Suppressor macrophage treated with lipopolysaccharide for 4 hours (primary cell): ENCODE data around the gene RASSF8.
"Not testable (repeated sequence)": the region's sequence is repeated elsewhere in the genome, so short reads cannot be mapped to it uniquely, and the experiment has no call there.

ENCODE experiments used
- DNase-seq: peaks from one replicate; pipeline ENCODE4 v3.0.0-alpha.2; 2020

RASSF8 gene

DNA sequence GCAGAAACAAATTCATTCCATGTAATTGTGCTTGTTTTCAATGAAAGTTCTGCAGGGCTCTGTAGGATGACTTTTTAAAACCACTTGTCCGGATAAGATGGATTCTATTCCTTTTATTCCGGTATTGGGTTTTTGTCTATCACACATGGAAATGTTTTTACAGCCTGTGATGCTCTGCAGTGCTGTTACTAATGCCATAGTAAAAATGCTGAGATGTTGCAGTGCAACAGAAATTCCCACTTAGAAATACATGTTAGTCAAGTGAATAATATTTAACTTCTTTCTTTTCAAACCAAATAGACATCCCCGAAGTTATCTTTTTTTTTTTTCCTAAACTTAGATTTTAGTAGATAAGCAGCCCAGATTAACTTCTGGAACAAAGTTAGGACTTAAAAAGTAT is 71.9 kb downstream of the RASSF8 start:
- DNase-seq, result no peak

DNA sequence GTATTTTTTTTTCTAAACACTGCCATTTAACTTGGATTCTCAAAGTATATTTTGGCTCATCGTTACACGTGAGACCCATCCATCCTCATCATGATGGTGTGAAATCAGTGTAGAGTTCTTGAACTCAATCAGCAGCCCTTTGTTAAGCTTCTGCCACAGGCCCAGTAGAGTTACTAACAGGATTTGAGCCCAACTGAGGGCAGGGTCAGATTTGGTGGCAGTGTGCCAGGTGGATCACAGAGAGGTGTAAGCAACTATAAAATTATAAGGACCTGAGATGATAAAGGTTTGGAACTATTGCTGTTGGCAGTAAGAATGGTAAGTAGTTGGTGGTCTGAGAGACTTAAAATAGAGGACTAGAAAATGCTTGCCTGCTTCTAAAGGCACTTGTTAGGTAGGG is 72.8 kb downstream of the RASSF8 start:
- no peak for DNase-seq

DNA sequence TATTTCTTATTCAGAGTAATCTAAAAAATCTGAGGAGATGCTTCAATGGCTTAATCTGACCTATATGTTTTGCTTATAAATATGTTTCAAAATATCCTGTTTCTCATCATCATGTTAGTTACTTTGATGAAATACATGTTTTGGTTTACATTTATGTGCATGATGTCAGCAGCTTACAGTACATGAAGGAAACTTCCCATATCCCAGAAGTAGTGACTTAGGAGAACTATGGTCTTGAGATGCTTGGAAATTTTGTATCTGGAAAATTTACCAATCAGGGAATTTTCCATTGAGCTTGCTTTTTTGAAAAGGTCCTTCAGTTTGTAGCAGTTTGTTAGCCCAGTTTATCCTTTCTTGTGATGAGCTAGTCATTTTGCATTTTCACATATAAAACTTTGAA is 73.3 kb downstream of the RASSF8 start:
- peak; percentile 49 for DNase-seq

DNA sequence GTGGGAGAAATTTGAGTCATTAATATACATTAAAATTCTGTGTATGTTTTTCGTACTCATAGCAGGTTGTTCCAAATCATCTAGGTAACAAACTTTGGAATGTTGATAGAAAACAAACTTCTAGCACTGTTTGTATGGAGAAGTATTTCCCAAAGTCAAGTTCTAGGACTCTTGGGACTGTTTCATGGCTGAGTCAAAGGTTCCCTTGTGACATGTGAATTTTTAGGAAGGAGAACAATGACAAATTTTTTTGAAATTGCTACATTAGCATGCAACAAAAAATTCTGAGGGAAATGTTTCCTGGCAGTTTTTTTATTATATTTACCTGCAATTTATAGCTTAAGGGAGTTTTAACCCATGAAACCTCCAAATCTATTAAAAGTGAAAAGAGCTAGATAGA is 73.8 kb downstream of the RASSF8 start:
- peak; percentile 48 for DNase-seq

DNA sequence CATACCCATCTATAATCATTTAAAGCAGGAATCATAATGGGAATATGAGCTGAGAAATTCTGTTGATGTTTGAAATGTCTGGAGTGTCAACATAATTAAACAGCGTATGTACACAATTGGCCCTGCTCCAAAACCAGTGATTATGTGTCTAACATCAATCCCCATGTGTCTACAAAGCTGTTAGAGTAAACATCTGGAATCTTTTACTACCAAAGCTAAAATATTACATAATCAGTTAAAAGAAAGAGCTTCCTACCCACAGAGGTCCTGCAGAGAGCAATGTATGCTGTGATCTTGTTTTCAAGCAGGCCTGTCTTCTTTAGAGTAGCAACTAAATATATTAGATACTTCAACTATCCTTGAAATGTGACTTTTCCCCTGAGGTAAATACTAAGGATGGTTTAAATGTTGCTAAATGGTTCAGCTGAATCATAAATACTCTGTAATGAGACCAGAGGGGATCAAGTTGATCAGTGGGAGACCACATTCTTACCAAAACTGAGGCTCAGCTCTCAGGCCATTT is 74.3 kb downstream of the RASSF8 start:
- no peak for DNase-seq

DNA sequence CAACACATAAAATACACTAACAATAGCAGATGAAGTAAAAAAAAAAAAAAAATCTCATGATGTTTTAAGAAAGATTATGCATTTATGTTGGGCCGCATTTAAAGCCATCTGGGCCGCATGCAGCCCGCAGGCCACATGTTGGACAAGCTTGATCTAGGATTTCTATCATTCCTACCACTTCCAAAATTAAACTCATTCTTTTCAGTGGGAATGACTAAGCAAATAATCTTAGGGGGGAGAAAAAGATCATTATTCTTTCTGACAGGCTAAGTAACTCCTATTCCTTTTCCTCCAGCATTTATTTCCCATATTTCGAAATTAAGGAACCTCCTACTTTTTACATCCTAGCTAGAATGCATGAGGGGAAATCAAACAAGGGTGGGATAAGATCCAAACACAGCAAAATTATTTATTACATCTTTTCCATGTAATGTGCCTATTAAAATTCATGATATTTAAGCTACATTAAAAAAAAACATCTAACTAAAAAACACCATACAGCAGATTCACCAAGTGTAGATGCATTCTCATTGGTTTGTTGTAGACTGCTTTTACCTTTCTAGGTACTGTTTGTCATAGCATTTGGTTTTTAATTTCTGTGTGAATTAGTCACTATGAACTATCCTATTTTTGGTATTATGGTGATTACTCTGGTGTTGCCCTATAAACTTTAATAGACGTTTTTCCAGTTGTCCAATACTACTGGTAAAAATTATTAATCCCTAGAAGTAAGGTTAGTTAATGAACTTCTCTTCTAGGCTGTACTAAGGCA is 76.1 kb downstream of the RASSF8 start:
- no peak for DNase-seq

DNA sequence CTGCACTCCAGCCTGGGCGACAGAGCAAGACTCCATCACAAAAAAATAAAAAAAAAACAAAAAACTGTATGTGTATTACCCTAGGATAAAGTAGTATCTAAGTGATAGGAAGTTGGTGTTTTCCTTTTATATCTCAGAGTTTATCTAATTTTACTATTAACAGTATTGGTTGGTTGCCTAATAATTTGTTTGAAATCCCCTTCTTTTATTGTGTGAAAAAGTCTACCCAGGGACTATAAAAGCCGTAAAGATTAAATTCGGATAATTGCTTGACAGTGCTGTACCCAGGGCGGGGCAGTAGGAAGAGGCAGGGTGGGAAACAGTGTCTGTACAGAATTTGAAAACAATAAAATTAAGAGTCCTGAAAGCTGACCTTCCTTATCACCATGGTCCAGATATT is 78.4 kb downstream of the RASSF8 start:
- no peak for DNase-seq

DNA sequence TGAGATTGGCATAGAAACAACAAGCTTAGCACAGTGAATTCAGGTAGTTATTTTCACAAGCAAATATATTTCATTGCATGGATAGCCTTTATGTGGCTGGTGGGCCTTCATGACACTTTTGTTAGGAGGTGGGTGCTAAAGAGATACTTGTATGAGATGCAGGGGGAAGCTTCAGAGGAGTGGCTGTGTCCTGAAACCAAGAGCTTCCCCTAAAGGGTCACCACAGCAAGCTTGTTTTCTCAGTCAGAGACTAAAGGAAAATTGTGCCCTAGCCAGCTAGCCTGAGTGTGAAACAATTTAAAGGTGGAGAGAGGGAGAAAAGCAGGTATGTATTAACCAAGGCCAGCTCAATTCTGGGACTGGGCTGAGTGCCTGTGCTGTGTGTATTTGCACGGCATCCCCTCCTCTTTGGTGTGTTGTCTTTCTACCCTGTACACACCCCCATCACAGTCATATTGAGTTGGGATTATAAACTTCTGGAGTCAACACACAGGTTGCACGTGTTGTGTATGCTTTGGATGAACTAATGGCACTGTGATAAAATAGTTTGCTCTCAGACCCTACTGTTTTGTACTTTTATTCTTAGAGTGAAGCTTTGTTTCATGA is 79.2 kb downstream of the RASSF8 start:
- no peak for DNase-seq

DNA sequence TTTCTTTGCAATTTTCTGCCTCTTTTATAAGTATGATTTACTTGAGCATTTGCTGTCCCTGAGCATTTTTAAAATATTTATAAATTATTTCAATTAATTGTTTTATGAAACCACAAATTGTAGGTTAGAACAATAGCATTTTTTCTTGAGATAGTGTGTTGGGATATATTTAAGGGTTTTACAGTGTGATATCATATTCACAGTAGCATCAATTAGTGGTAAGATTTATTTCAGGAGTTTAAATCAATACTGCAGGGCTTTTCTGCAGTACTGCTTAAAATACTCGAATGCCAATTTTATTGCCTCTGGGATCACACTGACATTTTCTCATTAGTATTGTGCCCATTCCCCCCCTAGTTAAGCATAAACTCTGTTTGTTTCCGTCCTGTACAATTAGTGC is 84.2 kb downstream of the RASSF8 start:
- DNase-seq, result no peak

DNA sequence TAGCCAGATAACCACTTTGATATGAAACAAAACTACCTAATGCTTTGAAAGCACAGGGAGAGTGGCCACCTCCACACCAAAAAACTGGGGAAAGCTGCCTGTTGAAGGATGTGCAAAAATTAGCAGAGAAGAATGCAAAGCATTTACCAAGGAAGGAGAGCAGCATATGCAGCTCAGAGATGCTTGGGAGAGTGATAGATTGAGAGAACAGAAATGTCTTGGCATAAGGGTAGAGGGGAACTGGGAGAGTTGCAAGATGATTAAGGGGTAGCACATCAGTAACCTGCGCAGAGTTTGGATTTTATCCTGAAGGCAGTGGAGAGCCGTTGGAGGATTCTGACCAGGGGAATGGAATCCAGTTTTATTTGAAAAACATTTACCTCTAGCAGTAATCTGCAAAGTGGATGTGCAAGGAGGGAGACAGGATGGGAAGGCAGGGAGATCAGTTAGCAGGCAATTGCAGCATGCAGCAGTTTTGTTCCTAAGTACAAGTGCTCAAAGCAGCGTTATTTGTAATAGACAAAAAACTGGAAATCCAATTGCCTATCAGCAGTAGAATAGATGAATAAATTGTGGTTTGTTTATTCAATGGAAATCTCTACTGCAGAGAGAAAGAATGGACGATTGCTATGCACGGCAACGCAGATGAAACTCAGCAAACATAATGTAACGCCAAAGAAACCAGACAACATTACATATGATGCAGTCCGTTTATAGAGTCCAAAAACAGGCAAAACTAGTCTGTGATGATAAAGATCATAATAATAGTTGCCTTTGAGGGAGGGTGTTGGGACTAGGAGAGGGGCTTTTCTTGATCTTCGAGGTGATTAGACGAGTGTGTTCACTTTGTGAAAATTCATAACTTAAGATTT is 84.9 kb downstream of the RASSF8 start:
- no peak for DNase-seq

DNA sequence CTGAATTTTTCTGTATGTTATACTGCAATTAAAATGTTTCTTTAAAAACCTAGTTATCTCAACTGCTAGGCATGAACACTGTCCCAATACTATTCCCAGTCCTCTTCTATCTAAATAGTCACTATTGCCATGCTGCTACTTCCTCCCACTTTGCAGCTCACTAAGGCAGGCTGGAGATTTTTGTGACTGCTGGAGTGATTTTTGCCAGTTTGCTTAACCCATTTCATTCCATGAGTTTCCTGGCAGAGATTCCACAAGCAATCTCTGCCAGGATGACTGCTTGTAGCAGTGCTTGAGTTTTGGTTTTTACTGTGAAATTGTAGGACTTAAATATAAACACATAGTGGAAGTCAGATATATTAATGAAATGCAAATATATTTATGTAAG is 85.5 kb downstream of the RASSF8 start:
- no peak for DNase-seq

DNA sequence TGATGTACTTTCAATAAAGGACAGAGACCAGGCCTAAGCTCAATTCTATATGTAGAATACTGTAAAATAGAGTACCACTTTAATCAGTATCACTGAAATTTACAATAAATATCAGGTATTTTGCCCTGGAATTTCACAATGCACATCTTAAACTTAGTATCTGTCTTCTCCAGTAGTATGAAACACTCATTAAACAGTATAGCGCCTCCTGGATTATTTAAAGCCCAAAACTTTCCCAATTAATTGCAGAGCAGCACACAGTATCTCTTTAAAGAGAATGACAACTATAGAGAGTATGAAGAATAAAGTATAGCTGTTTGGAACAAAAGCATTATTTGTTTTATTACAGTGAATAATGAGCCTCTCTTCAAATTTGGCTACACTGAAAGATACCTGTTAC is 86.1 kb downstream of the RASSF8 start:
- DNase-seq, result no peak

DNA sequence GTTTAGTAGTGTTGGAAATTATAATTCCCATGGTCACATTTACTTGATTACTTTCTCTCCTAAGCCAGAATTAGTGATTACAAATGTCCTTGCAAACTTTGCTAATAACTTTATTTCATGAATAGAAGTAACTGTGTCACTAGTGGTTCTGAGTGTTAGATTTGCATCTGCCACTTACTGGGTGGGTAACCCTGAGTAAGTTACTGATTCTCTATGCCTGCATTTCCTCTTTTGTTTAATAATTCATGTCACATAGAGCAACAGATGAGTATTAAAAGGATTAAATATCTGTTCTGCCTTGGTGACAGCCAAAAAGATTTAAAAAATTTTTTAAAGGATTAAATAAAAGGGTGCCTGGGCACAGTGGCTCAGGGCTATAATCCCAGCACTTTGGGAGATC is 87.7 kb downstream of the RASSF8 start:
- no peak for DNase-seq

DNA sequence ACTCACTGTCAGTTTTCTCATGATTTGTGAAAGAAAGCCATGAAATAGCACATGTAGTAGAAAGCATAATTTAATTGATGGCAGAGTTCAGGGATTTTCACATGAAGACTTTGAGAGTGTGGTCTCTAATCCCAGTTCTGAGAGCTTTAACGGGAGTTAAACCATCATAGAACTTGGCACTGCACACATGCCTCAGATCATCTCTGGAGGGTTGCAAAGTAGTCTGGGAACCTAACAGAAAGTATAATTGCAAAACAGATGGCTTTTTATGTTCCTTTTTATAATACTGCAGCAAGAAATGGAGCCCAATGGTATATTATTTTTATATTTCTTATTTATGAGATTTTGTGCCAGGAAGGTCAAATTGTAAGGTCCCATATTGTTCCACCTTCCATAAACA is 88.4 kb downstream of the RASSF8 start:
- DNase-seq, result no peak

DNA sequence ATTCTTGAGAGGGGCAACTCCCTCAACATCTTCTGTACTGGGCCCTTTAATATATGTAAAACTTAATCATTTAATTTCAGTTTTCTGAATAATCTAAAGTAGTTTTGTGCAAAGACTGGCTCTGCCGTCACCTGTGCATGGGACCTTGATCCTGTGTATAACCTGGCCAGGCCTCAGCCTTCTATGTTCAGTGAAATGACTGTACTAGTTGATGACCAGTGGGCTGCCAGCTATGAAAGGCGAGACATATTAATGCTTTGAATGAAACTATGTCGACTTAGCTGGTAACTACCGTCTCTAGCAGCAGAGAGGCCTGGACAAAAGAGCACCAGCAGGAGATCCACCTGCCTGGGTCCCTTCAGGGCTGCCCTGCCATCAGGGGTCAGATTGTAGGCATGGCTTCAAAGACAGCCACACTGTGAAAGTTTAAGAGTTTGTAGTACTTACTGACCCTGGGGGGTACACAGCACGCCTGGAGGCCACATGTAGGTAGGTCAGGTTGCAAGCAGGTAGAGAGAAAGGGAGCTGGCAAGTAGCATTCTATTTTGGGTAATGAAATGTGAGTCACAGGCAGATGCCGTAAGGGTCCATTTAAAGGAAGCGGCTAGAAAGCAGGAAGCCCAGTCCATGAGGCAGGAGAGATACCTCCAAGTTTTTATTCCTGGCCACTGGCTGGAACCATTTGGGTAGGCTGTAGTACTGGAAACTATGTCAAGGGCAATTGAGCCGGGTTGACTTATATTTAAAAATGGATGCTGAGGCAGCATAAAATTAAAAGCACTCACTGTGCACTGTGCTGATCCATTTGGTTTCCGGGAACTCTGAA is 89.1 kb downstream of the RASSF8 start:
- no peak for DNase-seq

DNA sequence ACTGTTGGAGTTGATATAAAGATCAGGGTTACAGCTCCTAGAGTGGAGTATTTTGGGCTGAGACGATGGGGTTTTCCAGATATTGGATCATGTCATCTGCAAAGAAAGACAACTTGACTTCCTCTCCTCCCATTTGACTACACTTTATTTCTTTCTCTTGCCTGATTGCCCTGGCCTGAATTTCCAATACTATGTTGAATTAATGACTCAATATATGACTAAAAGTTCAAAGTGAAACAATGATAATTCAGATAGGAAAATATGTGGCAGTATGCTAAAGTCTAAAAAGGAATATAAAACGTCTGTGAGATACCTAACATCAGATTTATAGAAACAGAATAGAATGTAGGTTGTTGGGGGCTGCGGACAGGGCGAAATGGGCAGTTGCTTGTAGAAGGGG is 94.2 kb downstream of the RASSF8 start:
- DNase-seq, result no peak

DNA sequence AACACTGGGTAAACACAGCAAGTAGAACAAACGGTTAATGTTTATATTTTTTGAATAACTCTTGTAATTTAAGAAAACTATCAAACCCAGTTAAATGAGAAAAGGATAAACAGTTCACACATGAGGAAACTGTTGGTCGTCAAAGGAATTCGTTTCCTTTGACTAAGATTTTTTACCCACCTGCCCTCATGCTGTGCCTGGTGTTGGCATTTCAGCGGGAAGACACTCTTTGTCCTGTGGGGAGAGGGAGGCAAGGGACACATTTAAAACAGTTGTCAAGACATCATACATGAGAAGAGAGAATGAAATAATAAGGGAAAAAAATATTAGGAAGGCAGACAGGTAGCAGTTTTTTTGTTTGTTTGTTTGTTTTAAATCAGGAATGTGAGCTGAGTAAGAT is 95.9 kb downstream of the RASSF8 start:
- no peak for DNase-seq

DNA sequence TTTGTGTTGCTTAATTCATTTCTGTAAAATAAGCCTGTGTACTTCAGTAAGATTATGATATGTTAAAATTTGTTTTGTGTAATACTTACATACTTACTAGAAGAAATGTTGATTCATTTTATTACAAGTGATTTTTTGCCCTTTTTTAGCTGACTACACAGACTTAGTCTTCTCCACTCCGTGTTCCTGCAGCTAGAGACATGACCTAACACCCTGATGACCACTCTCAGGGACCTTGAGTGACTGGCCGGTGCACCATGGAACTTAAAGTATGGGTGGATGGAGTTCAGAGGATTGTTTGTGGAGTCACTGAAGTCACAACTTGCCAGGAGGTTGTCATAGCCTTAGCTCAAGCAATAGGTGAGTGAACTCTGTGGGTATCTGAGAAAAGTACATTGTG is 96.6 kb downstream of the RASSF8 start:
- no peak for DNase-seq

DNA sequence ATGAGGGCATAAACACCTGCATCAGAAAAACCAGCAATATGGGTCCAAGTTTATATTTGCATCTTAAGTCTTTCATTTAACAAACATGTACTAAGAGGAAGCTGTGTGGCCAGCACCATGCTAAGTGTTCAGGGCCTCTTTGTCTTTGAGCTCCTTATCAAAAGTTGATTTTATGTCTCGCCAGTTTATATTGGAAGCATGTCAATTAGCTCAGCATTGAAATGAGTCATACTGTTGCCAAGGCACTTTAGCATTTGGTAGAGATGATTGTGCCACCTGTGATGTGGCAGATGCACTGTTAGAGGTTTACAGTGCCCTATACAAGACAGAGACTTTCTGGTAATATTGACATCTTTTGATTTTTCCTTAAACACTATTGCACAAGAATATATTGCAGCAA is 97.9 kb downstream of the RASSF8 start:
- no peak for DNase-seq

DNA sequence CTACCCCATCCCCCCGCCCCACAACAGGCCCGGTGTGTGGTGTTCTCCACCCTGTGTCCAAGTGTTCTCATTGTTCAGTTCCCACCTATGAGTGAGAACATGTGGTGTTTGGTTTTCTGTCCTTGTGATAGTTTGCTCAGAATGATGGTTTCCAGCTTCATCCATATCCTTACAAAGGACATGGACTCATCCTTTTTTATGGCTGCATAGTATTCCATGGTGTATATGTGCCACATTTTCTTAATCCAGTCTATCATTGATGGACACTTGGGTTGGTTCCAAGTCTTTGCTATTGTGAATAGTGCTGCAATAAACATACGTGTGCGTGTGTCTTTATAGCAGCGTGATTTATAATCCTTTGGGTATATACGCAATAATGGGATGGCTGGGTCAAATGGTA is 98.8 kb downstream of the RASSF8 start:
- not testable (repeated sequence) for DNase-seq

DNA sequence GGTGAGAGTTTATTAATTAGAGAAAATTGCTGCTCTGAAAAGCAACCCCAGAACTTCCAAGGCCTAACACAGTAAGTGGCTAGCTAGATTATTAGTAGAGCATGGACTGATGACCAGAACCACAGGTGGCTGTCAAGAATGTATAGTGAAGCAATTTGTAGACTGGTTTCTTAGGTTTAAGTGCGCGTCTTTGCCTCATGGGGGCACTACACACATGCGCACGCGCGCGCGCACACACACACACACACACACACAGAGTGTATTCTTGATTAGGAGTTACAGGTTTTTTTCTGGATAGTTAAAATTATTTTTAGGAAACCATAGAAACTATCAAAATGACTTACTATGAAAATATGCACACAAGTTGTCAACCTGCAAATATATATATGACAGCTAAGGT is 99.8 kb downstream of the RASSF8 start:
- DNase-seq, result no peak

DNA sequence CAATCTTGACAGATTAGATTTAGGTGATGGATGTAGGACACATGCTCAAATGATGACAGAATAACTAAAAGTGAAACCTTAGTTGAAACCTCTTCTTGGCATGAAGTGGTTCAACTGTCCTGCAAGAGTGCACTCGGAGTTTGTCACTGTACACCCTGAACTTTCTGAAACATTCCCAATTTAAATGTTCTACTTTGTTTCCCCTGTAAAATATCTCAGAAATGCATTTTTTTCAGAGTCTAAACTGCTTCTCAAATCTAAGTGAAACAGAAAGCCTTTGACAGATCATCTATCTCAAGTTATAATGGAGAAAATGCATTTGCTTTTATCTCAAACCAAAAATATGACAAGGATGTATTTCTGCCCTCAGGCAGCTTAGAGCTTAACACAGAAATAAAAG is 100.3 kb downstream of the RASSF8 start:
- DNase-seq, result no peak

DNA sequence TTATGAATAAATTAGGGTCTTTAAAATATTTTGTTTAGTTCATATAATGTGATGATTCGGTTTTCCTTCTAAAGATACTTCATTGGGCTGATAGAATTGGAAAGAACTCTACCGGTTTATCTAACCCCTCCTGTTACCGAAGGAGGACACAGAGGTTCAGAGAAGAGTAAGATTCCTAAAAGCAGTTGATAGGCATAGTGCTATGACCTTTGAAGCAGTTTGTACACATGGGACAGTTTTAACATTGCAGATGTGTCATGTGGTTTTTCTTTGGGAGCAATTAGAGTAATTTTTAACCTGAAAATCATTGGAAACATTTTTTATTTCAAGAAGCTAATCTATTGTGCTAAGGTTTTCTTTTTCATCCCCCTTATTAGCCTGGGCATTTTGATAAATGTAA is 103.5 kb downstream of the RASSF8 start:
- no peak for DNase-seq
